ENCODE measurements around the gene IRX6.

Gene IRX6

DNA sequence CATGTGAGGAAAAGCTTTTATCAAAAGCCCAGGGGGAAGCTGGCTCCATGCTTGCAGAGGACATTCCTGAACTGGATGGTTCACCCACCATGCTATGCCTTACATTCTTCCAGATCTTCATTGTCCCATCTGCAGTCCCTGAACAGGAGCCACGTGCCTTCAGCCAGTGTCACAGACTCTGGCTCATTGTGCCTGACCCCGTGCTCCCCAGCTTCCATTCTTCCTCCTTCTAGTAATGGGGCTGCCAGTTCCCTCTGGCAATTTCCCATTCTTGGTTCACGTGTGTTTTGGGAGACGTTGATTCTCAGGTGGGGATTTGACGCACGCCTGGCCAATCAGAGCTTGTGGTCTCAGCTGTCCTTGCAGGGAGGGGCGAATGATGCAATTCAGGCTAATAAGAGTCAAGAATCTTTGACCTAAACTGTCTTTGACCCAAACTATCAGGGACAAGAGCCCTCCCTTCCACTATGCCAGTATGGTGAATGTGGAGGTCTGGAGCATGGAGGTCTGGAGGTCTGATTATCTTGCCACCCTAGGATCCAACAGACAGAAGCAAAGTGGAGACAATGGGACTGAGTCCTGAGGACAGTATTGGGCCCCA is 52.7 kb downstream of the IRX6 start:
- no peak overlapping the region for H3K27ac ChIP-seq (ENCODE audit: low read depth, low read length)
- peaks cover 0 to 4% of the 10 kb centered on the region in 2 donors for H3K27me3 ChIP-seq (ENCODE audit: control insufficient read depth in 1 of 2, insufficient read depth in 2 of 2, low read length in 2 of 2)
- H3K4me3 ChIP-seq (ENCODE audit: low read depth in 1 of 2, low read length in 2 of 2), result no peak overlapping the region
- no peaks in the 10 kb centered on the region for H3K4me1 ChIP-seq (ENCODE audit: control insufficient read depth in 1 of 2, insufficient read depth in 2 of 2, low read length in 2 of 2)
- H3K9me3 ChIP-seq (ENCODE audit: control insufficient read depth in 1 of 2, low read length in 2 of 2), result no peaks in the 10 kb centered on the region
- no peaks in the 10 kb centered on the region for H3K36me3 ChIP-seq (ENCODE audit: control insufficient read depth in 1 of 2, insufficient read depth in 2 of 2, low read length in 2 of 2)
- H3K9ac ChIP-seq (ENCODE audit: low read depth in 1 of 2, low read length in 2 of 2), result no peak overlapping the region

- no peaks in the 10 kb centered on the region for H3K36me3 ChIP-seq (ENCODE audit: control insufficient read depth in 1 of 2, insufficient read depth in 2 of 2, low read length in 2 of 2)
- no peak overlapping the region for H3K27ac ChIP-seq (ENCODE audit: low read depth, low read length)
- H3K9ac ChIP-seq (ENCODE audit: low read depth in 1 of 2, low read length in 2 of 2), result no peak overlapping the region
- peaks cover 0 to 1% of the 10 kb centered on the region in 2 donors for H3K27me3 ChIP-seq (ENCODE audit: control insufficient read depth in 1 of 2, insufficient read depth in 2 of 2, low read length in 2 of 2)
- H3K4me1 ChIP-seq (ENCODE audit: control insufficient read depth in 1 of 2, insufficient read depth in 2 of 2, low read length in 2 of 2), result no peaks in the 10 kb centered on the region
- H3K9me3 ChIP-seq (ENCODE audit: control insufficient read depth in 1 of 2, low read length in 2 of 2), result no peaks in the 10 kb centered on the region
- no peak overlapping the region for H3K4me3 ChIP-seq (ENCODE audit: low read depth in 1 of 2, low read length in 2 of 2)
Observed at GRCh38 chr16:55377840-55378239, 53.8 kb downstream of the IRX6 start.

DNA sequence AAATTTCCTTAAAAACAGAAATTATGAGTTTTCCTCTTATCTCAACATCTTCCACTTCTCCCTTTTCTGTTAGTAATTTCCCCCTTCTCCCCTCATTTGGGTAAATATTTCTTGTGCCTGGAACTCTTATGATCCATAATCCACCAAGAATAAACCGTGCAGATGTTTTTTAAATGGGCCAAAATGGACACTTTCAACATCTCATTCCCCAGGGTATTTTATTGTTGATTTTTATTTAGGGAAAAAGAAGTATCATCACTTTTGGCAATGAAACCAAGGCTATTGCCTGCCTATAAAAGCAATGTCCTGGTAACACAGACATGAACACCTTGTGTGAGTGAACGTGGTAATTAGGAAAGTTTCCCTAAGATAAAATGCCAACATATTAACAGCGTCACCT is 54.6 kb downstream of the IRX6 start:
- H3K9me3 ChIP-seq (ENCODE audit: control insufficient read depth in 1 of 2, low read length in 2 of 2), result no peaks in the 10 kb centered on the region
- no peaks in the 10 kb centered on the region for H3K36me3 ChIP-seq (ENCODE audit: control insufficient read depth in 1 of 2, insufficient read depth in 2 of 2, low read length in 2 of 2)
- no peaks in the 10 kb centered on the region for H3K27me3 ChIP-seq (ENCODE audit: control insufficient read depth in 1 of 2, insufficient read depth in 2 of 2, low read length in 2 of 2)
- H3K4me3 ChIP-seq (ENCODE audit: low read depth in 1 of 2, low read length in 2 of 2), result no peak overlapping the region
- no peaks in the 10 kb centered on the region for H3K4me1 ChIP-seq (ENCODE audit: control insufficient read depth in 1 of 2, insufficient read depth in 2 of 2, low read length in 2 of 2)
- no peak overlapping the region for H3K9ac ChIP-seq (ENCODE audit: low read depth in 1 of 2, low read length in 2 of 2)
- no peak overlapping the region for H3K27ac ChIP-seq (ENCODE audit: low read depth, low read length)

- Histone ChIP-seq H3K9me3 (ENCODE audit: control insufficient read depth in 1 of 2, low read length in 2 of 2) (no peaks in the 10 kb centered on the region), H3K4me1 (ENCODE audit: control insufficient read depth in 1 of 2, insufficient read depth in 2 of 2, low read length in 2 of 2) (no peaks in the 10 kb centered on the region)
Observed at GRCh38 chr16:55379371-55379770, 55.4 kb downstream of the IRX6 start.

DNA sequence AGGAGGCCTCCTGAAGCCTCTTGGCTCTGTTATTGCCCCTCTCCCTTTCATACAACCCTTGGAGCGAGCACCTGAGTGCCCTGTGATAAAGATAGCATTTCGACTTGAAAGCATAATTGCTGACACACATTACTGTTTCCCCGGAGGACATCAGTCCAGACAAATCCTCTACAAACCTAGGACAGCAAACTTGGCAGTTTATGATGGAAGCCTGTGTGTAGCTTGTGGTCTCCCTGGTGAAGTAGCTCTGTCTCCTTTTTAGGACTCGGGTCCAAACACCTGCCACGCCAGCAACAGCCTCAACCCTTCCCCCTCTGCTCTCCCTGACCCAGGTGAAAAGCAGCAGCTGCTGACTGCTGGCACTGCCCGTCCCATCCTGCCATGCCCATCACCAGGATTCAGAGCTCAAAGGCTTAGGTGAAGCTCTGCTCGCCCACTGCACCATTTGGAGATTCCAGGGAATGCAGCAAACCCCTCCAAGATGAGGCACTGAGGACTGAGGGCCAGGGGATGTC is 55.9 kb downstream of the IRX6 start:
- Histone ChIP-seq H3K27ac (ENCODE audit: low read depth, low read length) (no peak overlapping the region), H3K9me3 (ENCODE audit: control insufficient read depth in 1 of 2, low read length in 2 of 2) (no peaks in the 10 kb centered on the region), H3K36me3 (ENCODE audit: control insufficient read depth in 1 of 2, insufficient read depth in 2 of 2, low read length in 2 of 2) (no peaks in the 10 kb centered on the region), H3K4me3 (ENCODE audit: low read depth in 1 of 2, low read length in 2 of 2) (no peak overlapping the region), H3K9ac (ENCODE audit: low read depth in 1 of 2, low read length in 2 of 2) (no peak overlapping the region), H3K4me1 (ENCODE audit: control insufficient read depth in 1 of 2, insufficient read depth in 2 of 2, low read length in 2 of 2) (no peaks in the 10 kb centered on the region), H3K27me3 (ENCODE audit: control insufficient read depth in 1 of 2, insufficient read depth in 2 of 2, low read length in 2 of 2) (no peaks in the 10 kb centered on the region)

More at GRCh38 chr16:55379371-55379770, 55.4 kb downstream of the IRX6 start:
- Histone ChIP-seq H3K9ac (ENCODE audit: low read depth in 1 of 2, low read length in 2 of 2) (no peak overlapping the region), H3K4me3 (ENCODE audit: low read depth in 1 of 2, low read length in 2 of 2) (no peak overlapping the region), H3K27me3 (ENCODE audit: control insufficient read depth in 1 of 2, insufficient read depth in 2 of 2, low read length in 2 of 2) (no peaks in the 10 kb centered on the region), H3K27ac (ENCODE audit: low read depth, low read length) (no peak overlapping the region), H3K36me3 (ENCODE audit: control insufficient read depth in 1 of 2, insufficient read depth in 2 of 2, low read length in 2 of 2) (no peaks in the 10 kb centered on the region)

Data from duodenal mucosa (tissue), 2 donors.